GM21367 (cell line): ENCODE results near the gene OR2S2.
"Not testable (repeated sequence)": the region's sequence is repeated elsewhere in the genome, so short reads cannot be mapped to it uniquely, and the experiment has no call there.

Experiments
- ATAC-seq: cut with Tn5 transposase; IDR thresholded peaks from one replicate; pipeline ENCODE4 v1.9.1; 2021; ENCODE audit not compliant: unreplicated experiment

Gene OR2S2

GRCh38 chr9:35935261-35935660 is 22.7 kb downstream of the OR2S2 start:
- ATAC-seq: no peak

GRCh38 chr9:35934069-35934468 is 23.9 kb downstream of the OR2S2 start:
- ATAC-seq: not testable (repeated sequence)

DNA sequence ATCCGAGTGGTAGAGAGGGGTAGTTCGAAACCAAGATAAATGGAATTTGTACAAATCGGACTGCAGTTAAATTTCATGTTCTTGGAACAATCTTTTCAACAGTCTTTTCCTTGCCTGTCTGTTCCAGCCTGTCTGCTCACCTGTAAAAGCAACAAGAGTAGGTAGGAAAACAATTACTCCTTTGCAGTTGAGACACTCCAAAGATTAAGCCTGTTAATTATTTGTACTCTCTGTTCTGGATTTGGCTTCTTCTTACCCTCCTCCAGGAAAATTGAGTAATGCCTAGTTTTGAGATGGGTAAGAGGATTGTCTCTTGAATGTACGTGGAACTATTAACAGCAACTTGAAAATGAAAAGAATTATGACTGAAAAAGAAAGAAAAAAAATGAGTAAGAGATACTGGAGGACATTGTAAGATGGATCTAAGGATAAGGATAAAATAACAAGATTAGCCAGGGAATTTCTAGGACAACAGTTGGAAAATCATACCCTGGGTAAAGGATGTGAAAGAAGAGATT is 24.3 kb downstream of the OR2S2 start:
- no peak for ATAC-seq

DNA sequence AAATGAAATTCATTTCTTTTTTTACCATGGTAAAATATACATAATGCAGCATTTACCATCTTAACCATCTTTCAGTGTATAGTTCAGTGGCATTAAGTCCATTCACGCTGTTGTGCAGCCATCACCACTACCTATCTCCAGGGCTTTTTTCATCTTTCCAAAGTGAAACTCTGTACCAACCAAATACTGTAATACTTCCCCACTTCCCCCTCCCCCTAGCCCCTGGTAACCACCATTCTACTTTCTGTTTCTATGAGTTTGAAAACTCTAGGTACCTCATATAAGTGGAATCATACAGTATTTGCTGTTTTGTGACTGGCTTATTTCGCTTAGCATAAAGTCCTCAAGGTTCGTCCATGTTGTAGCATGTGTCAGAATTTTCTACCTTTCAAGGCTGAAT is 25.2 kb downstream of the OR2S2 start:
- ATAC-seq: no peak

DNA sequence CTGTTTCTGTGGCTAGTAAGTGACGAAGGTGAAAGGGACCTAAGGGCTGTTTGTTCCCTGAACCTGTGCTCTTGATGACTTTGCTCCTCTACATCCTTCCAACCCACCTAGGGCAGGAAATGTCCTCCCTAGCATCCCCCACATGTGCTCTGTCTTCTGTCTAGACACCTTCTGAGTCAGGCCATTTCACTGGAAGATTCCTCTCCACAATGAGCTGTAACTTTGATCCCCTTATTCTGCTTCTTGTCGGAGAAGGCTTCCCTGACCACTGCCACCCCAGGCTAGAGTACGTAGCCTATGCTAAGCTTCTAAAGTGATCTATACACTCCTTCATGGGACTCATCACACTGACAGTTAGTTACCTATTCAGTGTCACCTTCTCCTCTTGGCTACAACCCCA is 27.0 kb downstream of the OR2S2 start:
- no peak for ATAC-seq

DNA sequence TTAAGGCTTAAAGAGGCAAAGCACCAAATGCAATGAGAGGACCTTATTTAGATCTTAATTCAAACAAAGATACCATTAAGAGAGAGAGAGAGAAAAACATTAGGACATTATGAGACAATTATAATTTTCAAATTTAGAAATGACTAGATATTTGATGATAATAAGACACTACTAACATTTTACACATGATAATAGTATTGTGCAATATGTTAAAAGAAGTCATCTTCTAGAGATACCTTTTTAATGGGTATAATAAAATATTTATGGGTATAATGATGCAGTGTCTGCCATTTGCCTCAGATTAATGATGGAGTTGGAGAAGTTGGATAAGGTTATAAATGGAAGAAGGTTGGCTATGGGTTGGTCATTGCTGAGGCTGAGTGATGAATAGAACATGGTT is 27.4 kb downstream of the OR2S2 start:
- ATAC-seq: no peak

- no peak for ATAC-seq
Measured at GRCh38 chr9:35929453-35929718, 28.6 kb downstream of the OR2S2 start.

- ATAC-seq: no peak
Measured at GRCh38 chr9:35928591-35929452, 29.1 kb downstream of the OR2S2 start.

GRCh38 chr9:35923927-35924763 is 33.8 kb downstream of the OR2S2 start:
- no peak for ATAC-seq

DNA sequence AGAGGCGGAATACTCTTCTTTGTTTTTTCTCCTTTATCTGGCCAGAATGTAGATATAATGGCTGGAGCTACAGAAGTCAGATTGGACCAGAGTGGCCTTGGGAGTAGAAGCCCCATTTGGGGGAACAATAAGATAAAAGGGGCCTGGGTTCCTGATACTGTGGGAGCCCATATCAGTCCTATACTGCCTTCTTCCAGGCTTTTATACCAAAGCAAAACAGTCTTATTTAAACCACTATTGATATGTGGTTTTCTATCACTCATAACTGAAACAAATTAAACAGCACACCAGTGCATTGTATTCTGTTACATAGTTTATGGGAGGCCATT is 34.4 kb downstream of the OR2S2 start:
- no peak for ATAC-seq

DNA sequence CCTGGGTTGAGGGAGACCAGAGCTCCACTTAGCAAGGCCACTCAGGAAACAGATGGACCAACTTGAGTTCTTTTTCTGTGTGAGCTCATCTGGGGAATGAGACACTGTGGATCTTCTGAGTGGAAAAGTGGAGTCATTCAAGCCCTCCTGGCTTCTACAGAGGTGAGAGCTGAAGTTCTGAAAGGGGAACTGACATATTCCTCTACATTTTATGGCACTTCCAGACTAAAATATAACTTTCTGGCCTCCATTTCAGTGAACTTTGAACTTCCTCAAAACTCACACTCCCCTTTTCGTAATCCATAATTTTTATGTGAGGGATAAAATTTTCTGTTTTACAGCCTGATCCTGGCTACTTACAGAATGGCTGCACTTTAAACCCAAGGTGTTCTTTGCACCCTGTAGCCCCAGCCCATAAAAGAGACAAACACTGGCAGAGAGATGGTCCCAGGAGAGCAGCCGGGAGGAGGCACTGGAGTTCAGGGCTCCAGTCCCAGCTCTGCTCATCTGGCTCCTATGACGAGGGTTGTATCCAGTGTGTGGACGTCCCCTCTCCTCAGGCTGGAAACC is 37.8 kb downstream of the OR2S2 start:
- ATAC-seq: no peak

GRCh38 chr9:35919212-35920008 is 38.5 kb downstream of the OR2S2 start:
- ATAC-seq: no peak

GRCh38 chr9:35918780-35919179 is 39.2 kb downstream of the OR2S2 start:
- no peak for ATAC-seq

- no peak for ATAC-seq
Measured at GRCh38 chr9:35917261-35917660, 40.7 kb downstream of the OR2S2 start.

DNA sequence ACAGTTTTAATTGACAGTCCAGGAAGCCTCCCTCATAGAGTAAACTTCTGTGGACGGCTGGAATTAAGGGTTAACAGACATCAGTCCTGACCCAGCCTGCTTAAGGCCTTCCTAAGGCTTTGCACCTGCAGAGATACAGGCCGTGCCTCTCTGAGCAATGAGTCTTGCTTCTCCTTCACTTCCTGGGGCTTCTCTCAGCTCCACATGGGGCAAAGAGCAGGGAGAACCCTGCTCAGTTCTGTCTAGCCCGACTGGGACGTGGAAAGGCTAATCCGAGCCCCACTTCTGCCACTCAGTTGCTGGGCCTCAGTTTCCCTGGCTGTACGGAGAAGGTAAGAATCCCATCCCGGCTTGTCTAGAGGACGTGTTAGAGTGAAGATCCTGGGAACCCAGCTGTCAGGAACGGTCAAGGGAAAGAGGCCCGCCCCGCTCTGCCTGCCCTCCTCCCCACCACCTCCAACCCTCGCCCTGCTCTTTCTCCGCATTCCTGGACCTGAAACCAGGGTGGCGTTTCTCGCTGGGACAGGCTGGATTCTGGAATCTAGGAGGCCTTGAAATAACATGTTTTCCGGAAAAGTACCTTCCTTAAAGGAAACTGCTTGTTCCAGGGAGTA is 42.2 kb downstream of the OR2S2 start:
- ATAC-seq: no peak

DNA sequence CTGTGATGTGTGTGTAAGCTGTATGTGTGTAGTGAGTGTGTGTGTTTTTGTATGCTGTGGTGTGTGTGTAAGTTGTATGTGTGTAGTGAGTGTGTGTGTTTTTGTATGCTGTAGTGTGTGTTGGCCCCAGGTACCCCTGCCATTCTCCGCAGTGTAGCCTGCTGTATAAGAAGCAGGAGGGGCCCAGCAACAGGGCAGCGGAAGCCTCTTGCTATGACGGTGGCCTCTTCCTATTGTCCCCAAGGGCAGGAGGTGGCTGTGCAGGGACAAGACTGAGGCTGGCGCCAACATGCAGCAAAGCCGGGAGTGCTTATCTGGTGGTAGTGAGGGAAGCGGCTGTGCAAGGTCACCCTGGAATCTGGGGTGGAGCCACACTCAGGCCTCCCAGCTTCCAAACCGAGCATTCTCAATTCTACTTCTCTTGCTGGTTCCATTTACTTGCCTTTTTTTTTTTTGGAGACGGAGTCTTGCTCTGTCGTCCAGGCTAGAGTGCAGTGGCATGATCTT is 43.6 kb downstream of the OR2S2 start:
- ATAC-seq: no peak

DNA sequence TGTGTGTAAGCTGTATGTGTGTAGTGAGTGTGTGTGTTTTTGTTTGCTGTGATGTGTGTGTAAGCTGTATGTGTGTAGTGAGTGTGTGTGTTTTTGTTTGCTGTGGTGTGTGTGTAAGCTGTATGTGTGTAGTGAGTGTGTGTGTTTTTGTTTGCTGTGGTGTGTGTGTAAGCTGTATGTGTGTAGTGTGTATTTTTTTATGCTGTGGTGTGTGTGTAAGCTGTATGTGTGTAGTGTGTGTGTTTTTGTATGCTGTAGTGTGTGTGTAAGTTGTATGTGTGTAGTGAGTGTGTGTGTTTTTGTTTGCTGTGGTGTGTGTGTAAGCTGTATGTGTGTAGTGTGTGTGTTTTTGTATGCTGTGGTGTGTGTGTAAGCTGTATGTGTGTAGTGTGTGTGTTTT is 44.5 kb downstream of the OR2S2 start:
- ATAC-seq: not testable (repeated sequence)

DNA sequence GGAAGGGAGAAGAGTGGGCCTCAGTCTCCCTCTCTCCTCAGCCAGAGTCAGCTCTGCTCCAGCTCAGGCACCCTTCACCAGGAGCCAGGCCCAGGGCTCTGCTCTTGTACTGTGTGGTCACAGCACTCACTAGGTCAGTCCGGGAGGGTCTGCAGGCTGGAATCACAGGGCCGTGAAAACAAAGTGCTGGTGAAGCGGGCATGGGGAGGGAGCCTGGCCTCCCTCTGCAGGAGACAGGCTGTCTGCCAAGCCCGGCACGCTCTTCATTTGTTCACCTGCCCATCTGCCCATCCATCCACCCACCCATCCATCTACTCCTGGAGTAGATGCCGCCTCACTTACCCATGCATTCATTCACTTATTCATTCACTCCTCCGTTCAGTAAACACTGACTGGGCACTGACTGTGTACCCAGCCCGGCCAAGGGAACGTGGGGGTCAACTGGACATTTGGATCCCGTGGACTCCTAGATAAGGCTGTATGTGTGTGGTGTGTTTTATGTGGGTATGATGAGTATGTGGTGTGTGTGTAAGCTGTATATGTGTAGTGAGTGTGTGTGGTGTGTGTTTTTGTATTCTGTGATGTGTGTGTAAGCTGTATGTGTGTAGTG is 45.1 kb downstream of the OR2S2 start:
- no peak for ATAC-seq

DNA sequence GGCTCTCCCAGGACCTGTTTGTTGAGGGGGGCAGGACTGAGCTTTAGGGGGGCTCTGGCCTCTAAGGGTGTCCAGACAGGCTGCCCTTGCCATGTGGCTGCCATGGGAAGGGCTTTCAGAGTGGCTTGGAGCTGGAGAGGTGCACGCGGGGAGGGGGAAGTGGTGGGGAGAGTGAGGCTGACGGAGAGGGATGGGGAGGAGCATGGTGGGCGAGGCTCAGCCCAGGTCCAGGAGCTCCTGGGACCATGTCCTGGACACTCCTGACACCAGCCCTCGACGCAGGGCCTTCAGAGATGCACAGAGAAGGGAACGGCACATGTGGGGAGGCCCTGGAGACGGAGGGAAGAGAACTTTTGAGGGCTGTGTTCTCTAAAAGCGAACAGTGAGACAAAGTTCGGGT is 46.3 kb downstream of the OR2S2 start:
- ATAC-seq: no peak
